Neural progenitor cell (in vitro differentiated cells): ENCODE results near the gene FBXL20. TPM values are rescaled to one million over a fixed set of nuclear protein-coding genes. Genes with fewer than 3 reads are reported as not detected.
A peak's percentile ranks its signal among the peaks of the same experiment; 100 is the strongest.

Experiments used
- DNase-seq: peaks from one replicate; pipeline ENCODE4 v3.0.0-alpha.2; 2016; ENCODE audit warnings: low spot score
- H2AFZ ChIP-seq: fragments of 200-600 bp; sonication (generic); replicated peaks from 2 replicates; pipeline ENCODE4 v1.6.1; 2016; ENCODE audit warnings: antibody characterized with exemption
- H3F3A ChIP-seq: fragments of 200-600 bp; sonication (generic); 2 replicates; pipeline ENCODE4 v1.6.1; 2016; ENCODE audit warnings: antibody characterized with exemption, low read depth
- H3K27ac ChIP-seq: fragments of 200-600 bp; sonication (generic); 2 replicates; pipeline ENCODE4 v1.5.1; 2016; ENCODE audit warnings: mild to moderate bottlenecking
- H3K27me3 ChIP-seq: fragments of 200-600 bp; sonication (generic); 2 replicates; pipeline ENCODE4 v1.6.1; 2016; ENCODE audit warnings: mild to moderate bottlenecking, moderate library complexity
- H3K36me3 ChIP-seq: fragments of 200-600 bp; sonication (generic); 2 replicates; pipeline ENCODE4 v1.5.1; 2016
- H3K4me1 ChIP-seq: fragments of 200-600 bp; sonication (generic); 2 replicates; pipeline ENCODE4 v1.6.1; 2016; ENCODE audit warnings: mixed run types
- H3K4me2 ChIP-seq: fragments of 200-600 bp; sonication (generic); 2 replicates; pipeline ENCODE4 v1.6.1; 2016
- H3K4me3 ChIP-seq: fragments of 200-600 bp; sonication (generic); 2 replicates; pipeline ENCODE4 v1.5.1; 2016
- H3K79me2 ChIP-seq: fragments of 200-600 bp; sonication (generic); 2 replicates; pipeline ENCODE4 v1.6.1; 2016; ENCODE audit warnings: low read depth
- H3K9ac ChIP-seq: fragments of 200-600 bp; sonication (generic); 2 replicates; pipeline ENCODE4 v1.6.1; 2016
- H3K9me3 ChIP-seq: fragments of 200-600 bp; sonication (generic); 2 replicates; pipeline ENCODE4 v1.5.1; 2016; ENCODE audit warnings: low read depth
- H4K20me1 ChIP-seq: fragments of 200-600 bp; sonication (generic); 2 replicates; pipeline ENCODE4 v1.6.1; 2016; ENCODE audit warnings: low read depth
- H3K27ac Mint-ChIP-seq: 3 replicates; pipeline ENCODE4 v1.8.0; 2021; ENCODE audit warnings: mixed read lengths
- H3K27me3 Mint-ChIP-seq: 2 replicates; pipeline ENCODE4 v1.8.0; 2022; ENCODE audit warnings: low read depth, mild to moderate bottlenecking, inconsistent platforms, moderate library complexity, mixed read lengths; ENCODE audit not compliant: insufficient read depth
- H3K36me3 Mint-ChIP-seq: 3 replicates; pipeline ENCODE4 v1.8.0; 2021; ENCODE audit warnings: mixed read lengths
- H3K4me1 Mint-ChIP-seq: 3 replicates; pipeline ENCODE4 v1.8.0; 2021; ENCODE audit warnings: mixed read lengths
- H3K4me3 Mint-ChIP-seq: 3 replicates; pipeline ENCODE4 v1.8.0; 2021; ENCODE audit warnings: mild to moderate bottlenecking, moderate library complexity, mixed read lengths
- H3K9me3 Mint-ChIP-seq: 3 replicates; pipeline ENCODE4 v1.8.0; 2020; ENCODE audit warnings: mixed read lengths
- EZH2 ChIP-seq: fragments of 200-600 bp; sonication (generic); IDR thresholded peaks from 2 replicates; pipeline ENCODE4 v1.6.1; 2017; ENCODE audit warnings: antibody characterized with exemption, mild to moderate bottlenecking, moderate library complexity
- EZH2phosphoT487 ChIP-seq: fragments of 200-600 bp; sonication (generic); IDR thresholded peaks from 2 replicates; pipeline ENCODE4 v1.6.1; 2017; ENCODE audit warnings: antibody characterized with exemption
- total RNA-seq: library from RNA; depleted of rRNA; stranded (reverse); fragments of >200 nt; gene quantifications from 2 replicates; pipeline ENCODE4 v1.2.3, GENCODE V29; 2015; ENCODE audit warnings: low replicate concordance
- TF ChIP-seq, protein P1 (sequence below): fragments of 200-600 bp; sonication (generic); IDR thresholded peaks from 2 replicates; pipeline ENCODE4 v1.5.1; 2017; ENCODE audit warnings: antibody characterized with exemption, mild to moderate bottlenecking

The FBXL20 gene
- total RNA-seq, 1 donor from 2014 or later = 19.9 TPM

DNA sequence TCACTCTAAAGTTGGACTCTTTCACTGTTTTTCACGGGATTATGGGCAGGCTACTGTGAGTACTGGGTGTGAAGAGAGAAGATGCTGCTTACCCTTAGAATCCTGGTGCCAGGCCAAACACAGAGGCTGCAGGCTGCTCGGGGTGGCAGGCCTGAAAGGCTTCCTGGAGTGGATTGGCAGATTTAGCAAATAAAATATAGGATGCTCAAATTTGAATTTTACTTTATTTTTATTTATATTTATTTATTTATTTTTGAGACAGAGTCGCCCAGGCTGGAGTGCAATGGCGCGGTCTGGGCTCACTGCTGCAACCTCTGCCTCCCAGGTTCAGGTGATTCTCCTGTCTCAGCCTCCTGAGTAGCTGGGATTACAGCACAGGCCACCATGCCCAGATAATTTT lies 160.8 kb downstream of the FBXL20 start:
- H3K4me1 Mint-ChIP-seq = peaks cover 5% of the 10 kb centered on the region
- TF ChIP-seq EZH2 = no peak
- TF ChIP-seq EZH2phosphoT487 = no peak
- TF ChIP-seq, protein P1, sequence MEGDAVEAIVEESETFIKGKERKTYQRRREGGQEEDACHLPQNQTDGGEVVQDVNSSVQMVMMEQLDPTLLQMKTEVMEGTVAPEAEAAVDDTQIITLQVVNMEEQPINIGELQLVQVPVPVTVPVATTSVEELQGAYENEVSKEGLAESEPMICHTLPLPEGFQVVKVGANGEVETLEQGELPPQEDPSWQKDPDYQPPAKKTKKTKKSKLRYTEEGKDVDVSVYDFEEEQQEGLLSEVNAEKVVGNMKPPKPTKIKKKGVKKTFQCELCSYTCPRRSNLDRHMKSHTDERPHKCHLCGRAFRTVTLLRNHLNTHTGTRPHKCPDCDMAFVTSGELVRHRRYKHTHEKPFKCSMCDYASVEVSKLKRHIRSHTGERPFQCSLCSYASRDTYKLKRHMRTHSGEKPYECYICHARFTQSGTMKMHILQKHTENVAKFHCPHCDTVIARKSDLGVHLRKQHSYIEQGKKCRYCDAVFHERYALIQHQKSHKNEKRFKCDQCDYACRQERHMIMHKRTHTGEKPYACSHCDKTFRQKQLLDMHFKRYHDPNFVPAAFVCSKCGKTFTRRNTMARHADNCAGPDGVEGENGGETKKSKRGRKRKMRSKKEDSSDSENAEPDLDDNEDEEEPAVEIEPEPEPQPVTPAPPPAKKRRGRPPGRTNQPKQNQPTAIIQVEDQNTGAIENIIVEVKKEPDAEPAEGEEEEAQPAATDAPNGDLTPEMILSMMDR = no peak
- H3K36me3 Mint-ChIP-seq = no peaks in the 10 kb centered on the region
- Histone ChIP-seq H3F3A (peaks cover 12% of the 10 kb centered on the region), H3K27me3 (no peaks in the 10 kb centered on the region), H2AFZ (no peak overlapping the region), H3K4me3 (no peak overlapping the region), H3K4me2 (no peak overlapping the region), H3K36me3 (no peaks in the 10 kb centered on the region), H3K79me2 (no peaks in the 10 kb centered on the region), H3K27ac (no peak overlapping the region), H3K9me3 (no peaks in the 10 kb centered on the region), H3K9ac (no peak overlapping the region), H4K20me1 (no peaks in the 10 kb centered on the region), H3K4me1 (no peaks in the 10 kb centered on the region)
- DNase-seq = no peak
- H3K27ac Mint-ChIP-seq = no peak overlapping the region
- H3K9me3 Mint-ChIP-seq = no peaks in the 10 kb centered on the region
- H3K27me3 Mint-ChIP-seq = peaks cover 20% of the 10 kb centered on the region
- H3K4me3 Mint-ChIP-seq = no peak overlapping the region

DNA sequence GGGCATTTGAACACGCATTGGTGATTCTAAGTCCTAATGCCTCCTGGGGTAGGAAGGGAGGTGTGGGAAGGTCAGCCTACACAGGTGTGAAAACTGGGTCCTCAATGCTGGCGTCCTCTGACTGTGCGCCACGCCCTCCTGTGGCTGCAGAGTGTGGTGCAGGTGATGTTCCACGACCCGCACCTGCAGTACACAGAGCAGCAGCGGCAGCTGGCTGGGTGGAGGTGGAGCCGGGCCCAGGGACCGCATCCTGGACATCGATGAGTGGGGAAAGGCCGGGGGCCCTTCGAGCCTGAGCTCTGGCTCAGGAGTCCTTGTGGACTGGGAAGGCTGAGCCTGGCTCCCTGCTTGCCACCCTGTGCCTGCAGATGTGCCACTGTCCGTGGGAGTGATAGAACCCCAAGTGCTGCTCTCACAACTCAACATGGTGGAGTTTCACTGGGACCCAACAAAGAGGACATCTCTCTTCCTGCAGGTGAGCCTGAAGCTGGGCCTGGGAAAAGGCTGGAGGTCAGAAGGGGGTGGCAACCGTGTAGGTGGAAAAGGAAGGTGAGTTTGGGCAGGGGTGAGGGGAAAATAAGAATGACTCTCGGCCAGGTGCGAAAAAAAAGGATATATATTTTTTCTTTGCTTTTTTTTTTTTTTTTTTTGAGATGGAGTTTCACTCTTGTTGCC lies 161.6 kb downstream of the FBXL20 start:
- no peak overlapping the region for H3K27ac Mint-ChIP-seq
- H2AFZ ChIP-seq = peak overlapping the region; percentile 79
- H3K9me3 Mint-ChIP-seq = no peaks in the 10 kb centered on the region
- peaks cover 9% of the 10 kb centered on the region for H3F3A ChIP-seq
- no peak for TF ChIP-seq EZH2phosphoT487
- TF ChIP-seq, protein P1 = peak; percentile 77
- peaks cover 7% of the 10 kb centered on the region for H3K4me1 Mint-ChIP-seq
- H3K9ac ChIP-seq = no peak overlapping the region
- H3K4me3 ChIP-seq = no peak overlapping the region
- H3K27me3 Mint-ChIP-seq = peaks cover 16% of the 10 kb centered on the region
- no peak overlapping the region for H3K27ac ChIP-seq
- H3K79me2 ChIP-seq = no peaks in the 10 kb centered on the region
- H3K4me3 Mint-ChIP-seq = peak overlapping the region; percentile 35
- DNase-seq = peak; percentile 81
- H3K27me3 ChIP-seq = no peaks in the 10 kb centered on the region
- H3K4me2 ChIP-seq = no peak overlapping the region
- H4K20me1 ChIP-seq = no peaks in the 10 kb centered on the region
- H3K36me3 Mint-ChIP-seq = no peaks in the 10 kb centered on the region
- no peaks in the 10 kb centered on the region for H3K4me1 ChIP-seq
- no peaks in the 10 kb centered on the region for H3K36me3 ChIP-seq
- no peaks in the 10 kb centered on the region for H3K9me3 ChIP-seq

DNA sequence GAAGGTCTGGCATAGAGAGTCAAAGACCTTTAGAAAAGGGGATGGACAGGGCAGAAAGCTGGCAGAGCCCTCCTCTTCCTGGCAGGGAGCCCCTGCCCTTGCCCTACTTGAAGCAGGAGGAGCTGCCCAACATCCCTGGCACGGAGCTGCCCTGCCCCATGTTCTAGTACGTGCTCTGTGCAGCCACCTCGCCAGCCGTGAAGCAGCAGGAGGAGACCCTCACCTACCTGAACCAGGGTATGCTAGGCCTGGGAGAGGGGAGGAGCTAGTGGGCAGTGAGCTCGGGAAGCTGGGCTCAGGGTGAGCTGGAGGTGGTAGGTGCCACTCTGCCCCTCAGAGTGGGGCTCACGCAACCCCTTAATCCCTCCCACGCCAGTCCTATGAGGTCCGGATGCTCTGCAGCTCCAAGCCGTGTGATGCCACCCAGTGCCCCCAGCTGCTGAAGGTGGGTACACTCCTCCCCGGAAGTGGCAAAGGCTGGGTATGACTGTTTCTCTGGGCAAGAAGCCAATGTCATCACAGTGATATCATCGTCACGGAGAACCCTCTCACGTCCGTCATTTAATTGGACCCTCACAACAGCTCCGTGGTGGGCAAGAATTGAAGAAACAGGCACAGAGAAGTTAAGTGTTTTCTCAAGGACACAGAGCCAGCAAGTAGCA lies 163.0 kb downstream of the FBXL20 start:
- no peak overlapping the region for H3K4me3 ChIP-seq
- no peaks in the 10 kb centered on the region for H3K36me3 ChIP-seq
- H3K27ac Mint-ChIP-seq = no peak overlapping the region
- no peak overlapping the region for H3K27ac ChIP-seq
- peaks cover 9% of the 10 kb centered on the region for H3F3A ChIP-seq
- no peak for DNase-seq
- H4K20me1 ChIP-seq = no peaks in the 10 kb centered on the region
- H3K9me3 Mint-ChIP-seq = no peaks in the 10 kb centered on the region
- no peaks in the 10 kb centered on the region for H3K36me3 Mint-ChIP-seq
- peaks cover 16% of the 10 kb centered on the region for H3K27me3 Mint-ChIP-seq
- H3K4me1 Mint-ChIP-seq = peaks cover 4% of the 10 kb centered on the region
- H2AFZ ChIP-seq = no peak overlapping the region
- TF ChIP-seq, protein P1 = no peak
- TF ChIP-seq EZH2 (no peak), EZH2phosphoT487 (no peak)
- no peaks in the 10 kb centered on the region for H3K79me2 ChIP-seq
- H3K4me3 Mint-ChIP-seq = no peak overlapping the region
- no peaks in the 10 kb centered on the region for H3K4me1 ChIP-seq
- no peak overlapping the region for H3K4me2 ChIP-seq
- H3K27me3 ChIP-seq = no peaks in the 10 kb centered on the region
- no peak overlapping the region for H3K9ac ChIP-seq
- H3K9me3 ChIP-seq = no peaks in the 10 kb centered on the region
